HG02970 (cell line): ENCODE measurements around the gene SELL.
"Not testable (repeated sequence)": the region's sequence is repeated elsewhere in the genome, so short reads cannot be mapped to it uniquely, and the experiment has no call there.

Experiments
- ATAC-seq: cut with Tn5 transposase; IDR thresholded peaks from one replicate; pipeline ENCODE4 v1.9.1; 2021; ENCODE audit warnings: mild to moderate bottlenecking, moderate library complexity, moderate number of reproducible peaks; ENCODE audit not compliant: unreplicated experiment, low FRiP score

SELL gene

DNA sequence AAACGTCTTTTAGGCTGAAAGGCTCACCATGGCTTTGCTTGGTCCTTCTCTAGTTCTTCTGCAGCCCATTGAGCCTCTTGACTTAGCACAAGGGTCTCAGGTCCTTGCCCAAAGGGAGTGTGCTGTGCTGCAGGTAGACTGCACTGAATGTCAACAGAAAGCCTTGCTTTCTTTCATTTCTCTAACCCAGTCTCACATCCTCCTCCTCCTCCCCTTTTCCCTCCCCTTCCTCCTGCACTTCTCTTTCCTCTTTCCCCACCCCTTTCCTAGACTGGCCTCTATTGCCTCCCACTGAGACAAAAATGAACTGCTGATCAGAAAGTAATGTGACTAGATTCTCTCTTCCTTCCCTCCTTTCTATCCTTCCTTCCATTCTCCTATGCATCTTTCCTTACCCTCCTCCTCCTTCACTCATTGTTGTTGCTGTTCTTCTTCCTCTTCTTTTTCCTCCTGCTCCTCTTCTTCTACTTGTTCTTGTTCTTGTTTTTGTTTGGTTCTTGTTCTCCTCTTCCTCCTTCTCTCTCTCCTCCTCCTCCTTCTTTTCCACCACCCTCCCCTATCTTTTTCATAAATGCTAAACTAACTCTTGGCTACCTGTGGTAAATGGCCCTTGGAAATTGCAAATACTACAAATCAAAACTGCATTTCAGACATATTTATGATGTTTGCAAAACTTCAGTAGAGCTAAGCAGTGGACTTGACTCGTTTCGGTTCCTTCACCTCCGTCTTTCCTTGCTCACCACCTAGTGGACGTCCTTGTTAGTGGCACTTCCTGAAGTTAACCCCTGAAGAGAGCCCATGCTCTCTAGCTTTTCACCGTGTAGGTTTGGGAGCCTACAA is at the start of gene SELL:
TSS of gene SELL (minus strand) at position 152 of the 840 bp plus-strand sequence. CDS start at position 30, 122 bp downstream.
- ATAC-seq, result peak; percentile 67

DNA sequence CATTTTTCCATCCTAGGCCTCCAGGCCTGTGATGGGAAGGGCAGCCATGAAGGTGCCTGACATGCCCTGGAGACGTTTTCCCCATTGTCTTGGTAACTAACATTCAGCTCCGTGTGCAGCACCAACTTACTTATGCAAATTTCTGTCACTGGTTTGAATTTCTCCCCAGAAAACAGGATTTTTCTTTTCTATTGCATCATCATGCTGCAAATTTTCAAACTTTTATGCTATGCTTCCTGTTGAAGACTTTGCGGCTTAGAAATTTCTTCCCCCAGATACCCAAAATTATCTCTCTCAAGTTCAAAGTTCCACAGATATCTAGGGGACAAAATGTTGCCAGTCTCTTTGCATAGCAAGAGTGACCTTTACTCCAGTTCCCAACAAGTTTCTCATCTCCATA is 47.6 kb upstream of the SELL start:
- ATAC-seq, result no peak

DNA sequence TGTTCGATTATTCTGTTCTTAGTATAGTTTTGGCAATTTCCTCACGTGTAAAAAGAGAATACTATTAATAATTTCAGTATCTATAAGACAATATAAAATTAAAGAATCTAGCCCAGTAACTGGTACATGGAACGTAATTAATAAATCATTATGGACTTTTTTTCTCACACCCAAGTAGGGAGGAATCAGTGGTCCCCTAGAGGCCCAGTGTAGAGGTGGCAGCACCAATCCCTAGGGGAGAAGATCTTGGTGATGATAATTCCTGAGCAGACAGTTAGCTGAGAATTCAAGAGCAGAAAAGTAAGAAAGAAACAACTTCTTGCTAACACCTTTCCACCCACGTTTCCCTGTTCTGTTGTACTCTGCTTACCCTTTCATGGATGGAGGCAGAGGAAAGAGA is 42.1 kb upstream of the SELL start:
- ATAC-seq, result no peak

DNA sequence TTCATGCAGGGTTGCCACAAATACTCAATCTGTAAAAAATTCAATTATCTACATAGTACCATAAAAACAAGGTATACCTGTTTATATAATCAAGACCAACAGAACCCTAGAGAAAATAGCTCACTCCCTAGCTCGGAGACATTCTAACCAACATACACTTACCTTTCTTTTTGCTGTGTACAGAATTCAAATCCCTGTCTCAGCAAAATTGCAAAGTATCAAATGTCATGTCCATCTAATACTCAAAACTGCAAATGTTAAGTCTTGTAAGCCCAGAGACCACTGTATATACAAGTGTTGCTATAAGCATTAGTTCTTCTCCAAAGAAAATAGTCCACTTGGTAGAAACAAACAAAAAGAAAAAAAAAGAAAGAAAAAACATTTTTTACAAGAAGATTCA is 38.6 kb upstream of the SELL start:
- ATAC-seq, result no peak

DNA sequence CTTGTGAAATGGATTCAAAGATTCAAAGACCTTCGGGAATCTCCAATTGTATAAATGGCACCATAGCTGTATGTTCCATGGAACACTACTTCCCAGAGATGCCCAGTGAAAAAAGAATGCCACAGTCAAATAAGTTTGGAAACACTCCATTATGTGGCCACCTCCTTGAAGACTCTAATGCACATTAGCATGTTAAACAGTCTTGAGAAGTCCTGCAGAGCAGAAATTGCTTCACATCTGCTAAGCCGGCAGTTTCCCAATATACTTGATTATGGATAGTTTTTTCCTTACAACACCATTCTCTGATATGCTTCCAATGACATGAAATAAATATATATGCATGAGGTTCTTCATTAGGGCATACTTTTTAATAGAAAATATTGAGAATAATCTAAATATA is 35.1 kb upstream of the SELL start:
- ATAC-seq, result no peak

DNA sequence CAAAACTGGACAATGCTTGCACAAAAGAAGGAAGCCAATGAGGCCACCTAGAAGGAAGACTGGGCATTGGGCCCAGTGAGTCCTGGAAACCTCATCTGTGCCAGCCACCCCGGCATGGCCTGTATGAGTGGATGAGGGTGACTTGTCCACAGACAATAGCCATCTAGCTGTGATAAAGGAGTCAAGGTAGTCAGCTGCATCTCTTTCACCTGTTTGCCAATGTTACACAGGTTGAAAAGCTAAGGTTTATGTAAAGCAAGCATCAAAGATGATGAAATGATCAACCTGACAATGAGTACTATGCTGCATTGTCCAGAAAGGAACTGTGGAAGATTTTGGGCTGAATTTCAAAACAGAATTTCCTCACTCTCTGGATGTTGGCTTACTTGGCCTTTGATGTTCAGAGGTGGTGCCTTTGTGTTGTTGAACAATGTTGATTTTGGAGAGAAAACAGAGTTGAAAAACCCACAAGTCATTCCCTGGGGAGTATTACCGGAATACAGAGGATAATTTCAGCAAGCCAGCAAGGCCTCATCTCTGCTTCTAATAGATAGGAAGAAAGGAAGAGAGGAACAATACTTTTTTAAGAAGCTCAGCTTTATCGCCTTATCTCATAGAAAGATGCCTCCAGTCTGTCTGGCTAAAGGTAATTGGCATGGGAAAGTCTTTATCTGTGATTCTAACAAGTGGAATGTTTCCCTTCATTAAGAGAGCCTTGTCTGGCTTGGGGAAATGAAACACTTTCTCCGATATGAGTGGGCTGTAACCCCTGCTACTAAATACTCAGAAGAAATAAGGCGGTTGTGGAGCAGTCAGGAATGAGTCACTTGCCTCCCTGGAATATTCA is 33.8 kb upstream of the SELL start:
- ATAC-seq, result no peak

DNA sequence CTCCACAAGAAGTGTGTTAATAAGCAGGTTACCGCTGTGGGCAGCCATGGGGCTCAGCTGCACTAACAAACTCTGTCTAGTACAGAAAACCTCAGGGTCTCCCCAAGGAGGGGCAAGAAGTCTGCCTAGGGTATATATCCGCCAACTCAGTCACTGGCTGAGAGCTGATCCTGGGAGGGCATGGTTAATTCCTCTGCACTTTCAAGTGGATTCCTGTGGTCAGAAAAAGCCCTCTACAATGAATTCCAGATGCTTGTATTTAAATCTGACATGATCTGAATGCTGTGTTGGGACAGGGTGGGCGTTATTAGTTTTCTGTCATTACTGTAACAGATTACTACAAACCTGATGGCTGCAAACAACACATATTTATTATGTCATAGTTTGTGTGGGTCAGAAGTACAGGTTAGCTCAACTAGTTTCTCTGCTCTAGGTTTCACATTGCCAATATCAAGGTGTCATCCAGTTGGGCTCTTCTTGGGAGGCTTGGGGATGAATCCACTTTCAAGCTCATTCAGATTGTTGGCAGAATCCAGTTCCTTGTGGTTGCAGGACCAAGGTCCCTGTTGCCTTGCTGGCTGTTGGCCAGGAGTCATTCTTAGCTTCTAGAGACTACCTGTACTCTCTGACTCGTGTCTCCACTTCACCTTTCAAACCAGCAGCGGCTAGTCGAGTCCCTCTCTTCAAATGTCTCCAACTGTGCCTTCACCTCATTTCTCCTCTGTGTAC is 30.4 kb upstream of the SELL start:
- no peak for ATAC-seq

DNA sequence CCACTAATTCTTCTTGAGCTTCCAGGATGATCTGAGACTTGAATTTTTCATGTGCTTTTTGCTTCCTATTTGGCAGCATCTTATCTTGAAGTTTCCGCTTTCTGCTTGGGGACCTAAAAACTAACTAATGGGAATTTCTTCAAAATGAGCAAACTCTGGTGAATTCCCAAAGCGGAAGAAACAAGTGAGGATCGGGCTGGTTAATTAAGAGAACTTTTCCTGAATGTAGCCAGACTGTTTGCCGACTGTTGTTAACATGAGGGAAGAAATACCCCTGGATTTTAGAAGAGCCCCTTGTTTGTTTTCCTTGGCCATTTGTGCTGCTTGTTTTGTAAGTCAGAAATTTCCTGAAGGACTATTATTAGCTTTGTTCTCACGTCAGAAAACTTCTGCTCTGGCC is 28.6 kb upstream of the SELL start:
- ATAC-seq, result no peak

DNA sequence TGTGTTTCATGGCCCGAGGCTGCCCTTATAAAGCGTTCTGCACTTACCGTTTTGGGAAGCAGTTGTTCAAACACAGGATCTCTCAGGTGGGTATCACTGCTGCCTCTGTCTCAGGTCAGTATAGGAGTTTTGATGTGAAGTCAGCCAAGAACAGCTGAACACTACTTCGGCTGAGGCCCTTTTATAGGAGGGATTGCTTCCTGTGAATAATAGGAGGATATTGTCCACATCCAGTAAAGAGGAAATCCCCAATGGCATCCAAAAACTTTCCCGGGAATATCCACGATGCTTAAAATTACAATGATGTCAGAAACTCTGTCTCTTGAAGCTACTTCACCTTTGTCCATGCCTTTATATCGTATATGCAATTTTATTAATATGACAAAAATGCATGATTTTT is 22.5 kb upstream of the SELL start, which contains the start of gene SELE:
TSS of gene SELE (minus strand) at position 156 of the 400 bp plus-strand sequence. CDS start 467 bp downstream, outside the sequence.
- ATAC-seq, result no peak

DNA sequence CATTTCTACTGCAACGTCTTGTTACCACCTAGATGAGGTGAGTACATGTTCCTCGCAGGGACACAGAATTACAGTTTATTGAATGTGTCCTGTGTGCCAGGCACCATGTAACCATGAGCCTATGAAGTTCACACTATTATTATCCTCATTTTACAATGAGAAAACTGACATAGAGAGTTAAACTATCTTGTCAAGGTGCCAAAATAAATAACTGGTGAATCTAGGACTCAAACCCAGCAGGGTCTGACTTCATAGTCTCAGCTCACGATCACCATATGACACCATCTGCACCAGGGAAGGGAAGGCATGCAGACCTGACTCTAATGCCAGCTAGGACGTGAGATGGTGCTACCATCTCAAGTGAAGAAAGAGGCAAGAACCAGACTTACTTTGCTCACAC is 20.0 kb upstream of the SELL start:
- no peak for ATAC-seq

DNA sequence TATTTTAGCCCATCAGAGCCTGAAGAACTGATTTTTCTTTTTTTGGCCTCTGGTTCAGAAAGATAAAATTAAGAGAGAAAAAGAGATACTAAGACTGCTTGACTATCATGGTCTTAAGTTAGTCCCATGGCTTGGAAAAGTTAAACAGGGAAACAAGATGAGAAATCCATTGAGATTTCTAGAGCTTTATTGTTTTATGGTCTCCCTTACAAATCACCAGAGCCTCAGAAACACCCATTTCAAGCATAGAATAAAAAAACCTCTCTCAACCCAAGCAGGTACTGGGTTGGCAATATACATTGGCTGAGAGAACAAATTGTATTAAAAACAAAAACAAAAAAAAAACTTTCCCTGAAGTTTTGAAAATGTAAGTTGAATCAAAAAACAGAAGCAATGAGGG is 18.6 kb upstream of the SELL start:
- ATAC-seq, result no peak

DNA sequence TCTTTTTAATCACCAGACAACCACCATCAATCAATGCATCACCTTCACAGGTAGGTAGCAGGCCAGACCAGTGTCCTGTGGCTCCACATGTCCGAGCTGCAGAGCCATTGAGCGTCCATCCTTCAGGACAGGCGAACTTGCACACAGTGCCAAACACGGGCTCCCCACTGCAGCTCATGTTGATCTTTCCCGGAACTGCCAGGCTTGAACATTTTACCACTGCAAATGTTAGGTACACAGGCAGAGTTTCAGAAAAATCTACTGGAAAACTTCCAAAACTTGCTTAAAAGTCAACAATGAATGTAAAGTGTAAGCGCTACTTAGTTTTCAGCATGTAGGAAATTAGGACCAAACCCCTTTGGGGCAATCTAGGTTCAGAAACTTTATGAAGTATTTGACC is 15.9 kb upstream of the SELL start:
- no peak for ATAC-seq

DNA sequence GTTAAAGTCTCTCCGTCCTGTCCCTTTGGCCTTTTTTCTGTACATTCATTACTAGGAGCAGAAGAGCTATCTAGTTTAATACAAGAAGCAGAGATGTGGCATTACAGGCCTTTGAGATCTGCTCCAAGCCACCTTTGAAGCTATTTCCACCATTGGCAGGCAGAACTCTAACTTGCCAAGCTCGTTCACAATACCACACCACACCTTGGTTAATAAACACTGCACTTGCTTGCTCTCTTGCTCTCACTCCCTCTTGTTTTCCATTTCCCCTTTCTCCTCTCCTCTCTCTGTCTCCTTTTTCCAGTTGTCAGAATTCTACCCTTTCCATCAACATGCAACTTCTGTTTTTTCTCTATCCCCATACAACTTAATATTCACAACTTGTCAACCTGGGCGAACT is 15.4 kb upstream of the SELL start:
- ATAC-seq, result no peak

DNA sequence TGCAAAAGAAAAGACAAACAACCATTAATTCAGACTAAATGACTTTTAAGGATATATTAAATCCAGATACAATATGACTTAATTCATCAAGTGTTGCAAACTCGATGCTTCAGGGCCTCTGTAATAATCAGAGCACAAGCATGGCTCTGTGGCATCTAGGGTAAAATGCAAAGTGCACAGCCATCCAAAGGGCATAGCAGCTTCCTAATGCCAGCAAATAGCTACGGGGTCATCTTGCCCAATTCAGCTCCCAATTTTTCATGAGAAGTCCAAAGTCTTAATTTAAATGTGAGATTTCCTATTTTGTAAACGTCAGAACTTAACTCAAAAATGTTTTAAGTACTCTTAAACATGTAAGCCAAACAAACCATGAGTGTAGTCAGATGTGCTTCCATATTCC is 14.5 kb upstream of the SELL start:
- no peak for ATAC-seq

DNA sequence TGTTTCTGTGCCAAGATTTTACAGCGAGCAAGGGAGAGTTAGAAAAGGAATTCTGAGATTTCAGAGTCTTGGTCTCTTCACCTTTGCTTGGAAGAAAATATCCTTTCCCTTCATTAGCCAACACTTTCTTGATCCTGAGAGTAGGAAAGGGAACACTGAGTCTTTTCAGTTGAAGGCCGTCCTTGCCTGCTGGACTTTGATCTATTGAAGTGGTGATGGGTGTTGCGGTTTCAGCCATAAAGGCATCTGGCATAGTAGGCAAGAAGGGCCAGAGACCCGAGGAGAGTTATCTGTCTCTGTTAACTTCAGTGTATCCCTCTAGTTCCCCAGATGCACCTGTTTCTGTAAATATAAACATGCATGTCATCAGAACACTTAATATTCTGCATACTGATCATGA is 12.7 kb upstream of the SELL start:
- ATAC-seq, result no peak

DNA sequence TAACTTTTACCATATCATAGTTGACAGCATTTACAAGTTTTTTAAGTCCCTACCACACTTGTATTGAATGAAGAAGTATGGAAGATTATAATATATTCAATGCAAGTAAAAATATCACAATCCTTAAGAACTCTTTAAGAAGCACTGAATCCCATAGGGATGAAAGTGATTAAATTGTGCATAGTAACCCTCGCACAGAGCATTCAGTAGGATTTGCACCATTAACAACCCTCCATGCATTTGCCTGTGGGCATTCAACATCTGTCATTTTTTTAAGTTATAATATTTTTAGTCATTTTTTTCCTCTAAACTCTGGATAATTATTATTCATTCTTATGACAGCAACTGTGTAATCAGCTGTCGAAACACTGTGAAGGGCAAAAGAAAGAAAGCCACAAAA is 12.3 kb upstream of the SELL start:
- ATAC-seq, result no peak

DNA sequence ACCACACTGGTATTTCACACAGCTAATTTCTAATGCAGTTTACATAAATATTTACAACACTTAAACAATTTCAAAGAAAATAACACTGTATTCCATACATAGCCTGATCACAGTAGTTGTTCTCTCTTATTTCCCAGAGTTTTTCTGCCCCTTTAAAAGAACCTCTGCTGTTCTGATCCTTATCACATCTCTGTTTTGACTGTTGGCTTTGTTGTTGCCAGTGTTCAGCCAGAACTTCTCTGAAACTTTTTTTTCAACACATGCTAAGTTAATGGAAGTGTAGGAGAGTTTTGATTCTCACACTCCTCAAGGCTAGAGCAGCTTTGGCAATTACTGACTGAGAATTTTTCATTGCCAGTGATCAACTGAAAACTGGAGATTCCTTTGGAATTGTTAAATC is 11.4 kb upstream of the SELL start:
- no peak for ATAC-seq

DNA sequence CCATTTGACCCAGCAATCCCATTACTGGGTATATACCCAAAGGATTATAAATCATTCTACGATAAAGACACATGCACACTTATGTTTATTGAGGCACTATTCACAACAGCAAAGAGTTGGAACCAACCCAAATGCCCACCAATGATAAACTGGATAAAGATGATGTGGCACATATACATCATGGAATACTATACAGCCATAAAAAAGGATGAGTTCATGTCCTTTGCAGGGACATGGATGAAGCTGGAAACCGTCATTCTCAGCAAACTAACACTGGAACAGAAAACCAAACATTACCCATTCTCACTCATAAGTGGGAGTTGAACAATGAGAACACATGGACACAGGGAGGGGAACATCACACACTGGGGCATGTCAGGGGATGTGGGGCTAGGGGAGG is 3.7 kb upstream of the SELL start:
- ATAC-seq, result not testable (repeated sequence)

DNA sequence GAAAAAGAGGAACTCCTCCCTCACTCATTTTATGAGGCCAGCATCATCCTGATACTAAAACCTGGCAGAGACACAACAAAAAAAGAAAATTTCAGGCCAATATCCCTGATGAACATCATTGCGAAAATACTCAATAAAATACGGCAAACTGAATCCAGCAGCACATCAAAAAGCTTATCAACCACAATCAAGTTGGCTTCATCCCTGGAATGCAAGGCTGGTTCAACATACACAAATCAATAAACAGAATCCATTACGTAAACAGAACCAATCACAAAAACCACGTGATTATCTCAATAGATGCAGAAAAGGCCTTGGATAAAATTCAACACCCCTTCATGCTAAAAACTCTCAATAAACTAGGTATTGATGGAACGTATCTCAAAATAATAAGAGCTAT is 1.7 kb upstream of the SELL start:
- not testable (repeated sequence) for ATAC-seq

DNA sequence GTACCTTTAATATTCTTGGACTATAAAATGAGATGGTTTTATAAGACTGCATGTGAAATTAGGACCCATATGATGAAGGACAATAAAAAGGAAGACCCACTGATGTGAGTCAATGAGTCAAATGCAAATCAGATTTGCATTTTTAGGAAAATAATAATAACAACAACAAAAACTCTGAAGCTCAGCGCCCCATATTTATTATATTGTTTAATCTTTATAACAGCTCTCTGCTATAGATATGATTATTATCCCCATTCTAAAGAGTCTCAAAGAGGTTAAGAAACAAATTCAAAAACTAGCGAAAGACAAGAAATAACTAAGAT is 850 bp upstream of the SELL start:
- ATAC-seq, result no peak

DNA sequence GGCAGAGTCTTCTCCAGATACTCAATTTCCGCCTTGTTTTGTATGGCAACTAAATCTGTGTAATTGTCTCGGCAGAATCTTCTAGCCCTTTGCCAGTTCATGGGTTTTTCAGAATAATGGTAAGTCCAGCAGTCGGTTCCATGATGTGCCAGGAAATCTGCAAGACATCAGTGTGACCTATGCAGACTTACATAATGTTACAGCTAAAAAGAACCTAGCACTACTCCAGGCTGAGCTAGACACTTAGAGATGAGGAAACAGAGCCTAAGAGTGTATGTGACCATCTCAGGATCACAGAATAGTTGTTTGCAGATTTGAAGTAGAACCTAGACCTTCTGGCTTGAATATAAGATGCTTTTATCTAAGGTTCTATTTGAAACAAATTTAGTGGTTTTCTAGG is 2.8 kb downstream of the SELL start:
- ATAC-seq, result no peak
